ENCODE results near the gene COX7A2.

COX7A2 gene

DNA sequence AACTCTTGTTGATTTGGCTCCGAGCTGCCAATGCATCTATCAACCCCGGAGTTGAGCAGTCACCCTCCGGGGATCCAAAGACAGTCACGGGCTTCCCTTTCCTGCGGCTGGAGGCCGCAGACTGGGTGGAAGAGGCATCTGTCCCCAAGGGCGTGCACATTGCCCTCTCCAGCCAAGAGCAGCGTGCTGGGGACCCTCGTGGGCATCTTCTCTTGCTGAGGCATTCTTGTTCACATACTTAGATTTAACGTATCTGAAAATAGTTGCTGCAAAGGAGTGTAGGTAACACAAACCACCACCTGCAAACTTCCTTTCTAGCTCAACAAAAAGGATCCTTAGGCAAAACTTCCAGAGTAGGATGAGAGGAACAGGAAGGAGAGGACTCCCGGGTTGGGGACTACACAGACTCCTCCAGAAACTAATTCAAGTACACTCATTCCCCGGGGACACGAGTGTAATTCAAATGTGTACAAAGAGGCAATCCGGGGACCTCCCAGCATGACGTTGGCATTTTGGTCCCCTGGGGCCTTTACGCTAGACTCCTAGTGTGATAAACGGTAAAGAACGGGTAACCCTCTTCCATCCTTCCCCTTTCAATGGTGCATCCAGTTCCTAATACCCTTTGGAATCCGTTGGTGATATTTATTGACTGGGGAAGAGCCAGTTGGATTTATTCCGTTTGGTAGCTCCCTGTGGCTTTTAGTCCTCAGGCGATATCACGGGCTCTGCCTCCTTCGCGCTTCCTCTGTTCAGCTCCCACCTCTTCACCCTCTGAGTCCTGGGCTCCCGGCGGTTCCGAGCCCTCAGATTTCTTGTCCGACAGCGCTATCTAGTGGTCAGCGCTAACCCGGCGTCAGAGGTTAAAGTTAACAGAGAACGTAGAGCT lies 35.1 kb downstream of the COX7A2 start:
- TF ChIP-seq, protein P1, sequence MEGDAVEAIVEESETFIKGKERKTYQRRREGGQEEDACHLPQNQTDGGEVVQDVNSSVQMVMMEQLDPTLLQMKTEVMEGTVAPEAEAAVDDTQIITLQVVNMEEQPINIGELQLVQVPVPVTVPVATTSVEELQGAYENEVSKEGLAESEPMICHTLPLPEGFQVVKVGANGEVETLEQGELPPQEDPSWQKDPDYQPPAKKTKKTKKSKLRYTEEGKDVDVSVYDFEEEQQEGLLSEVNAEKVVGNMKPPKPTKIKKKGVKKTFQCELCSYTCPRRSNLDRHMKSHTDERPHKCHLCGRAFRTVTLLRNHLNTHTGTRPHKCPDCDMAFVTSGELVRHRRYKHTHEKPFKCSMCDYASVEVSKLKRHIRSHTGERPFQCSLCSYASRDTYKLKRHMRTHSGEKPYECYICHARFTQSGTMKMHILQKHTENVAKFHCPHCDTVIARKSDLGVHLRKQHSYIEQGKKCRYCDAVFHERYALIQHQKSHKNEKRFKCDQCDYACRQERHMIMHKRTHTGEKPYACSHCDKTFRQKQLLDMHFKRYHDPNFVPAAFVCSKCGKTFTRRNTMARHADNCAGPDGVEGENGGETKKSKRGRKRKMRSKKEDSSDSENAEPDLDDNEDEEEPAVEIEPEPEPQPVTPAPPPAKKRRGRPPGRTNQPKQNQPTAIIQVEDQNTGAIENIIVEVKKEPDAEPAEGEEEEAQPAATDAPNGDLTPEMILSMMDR (IDR thresholded peaks at IDR 0.05), result peak; percentile 76

DNA sequence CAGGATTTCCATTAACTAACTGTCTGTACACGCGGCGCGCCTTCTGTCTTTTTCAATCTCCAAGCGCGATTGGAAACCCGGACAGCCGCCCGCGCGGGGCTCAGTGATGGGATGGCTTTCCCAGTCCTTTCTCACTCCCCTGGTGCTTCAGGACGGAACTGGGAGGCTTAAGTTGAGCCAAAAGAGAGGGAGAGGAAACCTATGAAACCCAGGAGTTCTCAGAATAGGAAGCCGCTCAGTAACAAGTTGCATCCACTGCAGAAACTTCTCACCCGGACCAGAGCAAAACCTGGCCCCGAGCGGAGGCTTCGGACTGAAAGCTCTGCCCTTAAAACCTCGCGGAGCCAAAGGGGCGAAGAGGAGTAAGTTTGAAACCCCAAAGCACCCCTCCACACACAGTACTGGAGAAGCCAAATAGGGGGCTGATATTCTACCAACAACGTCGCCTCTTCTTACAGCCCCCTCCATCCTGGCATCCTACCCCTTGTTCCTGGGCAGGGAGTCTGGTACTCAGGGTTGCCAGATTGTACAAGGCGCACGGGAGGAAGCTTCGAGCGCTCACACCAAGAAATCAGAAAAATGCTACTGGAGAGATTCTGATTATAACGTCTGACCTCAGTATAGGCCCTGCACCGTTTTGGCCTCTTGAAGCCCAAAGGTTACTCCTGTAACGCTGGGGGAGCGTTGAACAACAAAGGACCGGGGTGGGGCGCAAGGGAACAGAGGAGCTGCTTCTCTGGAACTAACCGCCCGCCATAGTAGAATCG lies 36.8 kb downstream of the COX7A2 start:
- TF ChIP-seq, protein P1 (IDR thresholded peaks at IDR 0.05), result no peak

DNA sequence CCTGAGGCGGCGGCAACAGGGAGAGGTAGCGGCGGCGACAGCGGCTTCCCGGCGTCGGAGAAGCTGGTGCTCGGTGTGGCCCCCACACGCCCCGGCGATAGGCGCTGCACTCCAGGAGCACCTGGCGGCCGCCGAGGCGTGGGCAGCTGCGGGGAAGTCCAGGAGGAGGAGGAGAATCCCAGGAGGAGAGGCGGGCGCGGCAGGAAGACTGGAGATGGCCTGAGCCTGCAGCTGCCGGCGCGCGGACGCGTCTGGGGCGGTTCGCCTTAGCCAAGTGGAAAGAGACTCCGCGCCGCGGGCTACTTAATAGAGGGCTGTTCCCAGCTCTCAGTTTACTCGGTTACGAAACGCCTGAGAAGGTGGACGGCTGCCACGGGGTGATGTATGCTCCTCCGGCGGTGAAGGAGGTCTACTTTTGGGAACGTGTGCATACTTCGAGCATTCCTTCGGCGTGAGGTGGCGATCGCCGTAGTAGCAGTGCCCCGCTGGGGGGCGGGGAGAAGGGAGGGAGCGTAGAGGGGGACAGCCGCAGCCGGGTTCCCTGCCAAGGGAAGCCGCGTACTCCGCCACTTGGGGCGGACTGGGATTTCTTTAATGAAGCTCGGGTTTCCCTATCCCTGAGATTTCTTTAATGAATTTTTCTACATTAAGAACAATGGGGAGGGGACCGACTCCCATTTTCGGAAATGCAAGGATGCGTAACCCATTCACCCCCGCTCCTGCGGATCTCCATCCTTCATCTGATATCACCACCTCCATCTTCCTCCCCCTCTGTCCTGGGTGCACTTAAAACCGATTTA lies 37.6 kb downstream of the COX7A2 start, which contains the start of gene COL12A1:
Gene COL12A1, minus strand, starts transcription at position 278 of the 800 bp plus-strand sequence. CDS start 3,261 bp downstream, outside the sequence.
- TF ChIP-seq, protein P1 (IDR thresholded peaks at IDR 0.05), result no peak

DNA sequence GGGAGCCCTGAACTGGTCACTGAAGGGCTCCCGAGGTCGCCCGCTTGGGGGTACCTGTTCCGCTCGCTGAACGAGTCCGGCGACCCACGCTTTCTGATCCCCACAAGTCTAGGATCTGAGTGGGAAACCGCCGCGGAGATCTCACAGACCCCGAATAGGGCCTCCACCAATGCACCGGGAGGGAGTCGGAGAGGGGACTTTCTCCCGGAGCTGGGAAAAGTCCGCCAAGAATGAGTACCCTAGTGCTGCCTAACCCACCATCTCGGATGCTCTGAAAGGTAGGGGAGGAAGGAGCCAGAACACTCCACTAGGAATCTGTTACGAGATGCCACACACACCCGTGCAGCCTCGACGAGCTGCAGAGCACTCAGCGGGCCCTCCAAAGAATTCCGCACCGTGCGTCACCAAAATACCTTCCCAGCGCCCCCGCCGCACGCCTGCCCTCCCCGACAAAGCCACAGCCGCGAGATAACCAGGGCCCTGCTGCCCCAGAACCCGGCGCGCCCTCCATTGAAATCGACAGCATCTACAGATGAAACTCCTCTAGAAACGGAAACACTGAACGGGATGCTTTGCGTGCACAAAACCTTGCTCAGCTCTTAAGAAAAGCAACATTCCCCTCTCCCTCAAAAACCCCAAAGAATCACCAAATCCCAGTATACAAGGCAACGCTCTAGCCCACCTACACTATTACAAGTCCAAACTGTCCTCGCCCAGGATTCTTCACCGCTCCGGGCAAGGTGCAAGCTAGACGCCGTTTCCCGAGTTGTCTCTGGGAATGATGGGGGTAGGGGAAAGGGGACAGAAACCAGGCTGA lies 38.4 kb downstream of the COX7A2 start:
- TF ChIP-seq, protein P1 (IDR thresholded peaks at IDR 0.05), result no peak

DNA sequence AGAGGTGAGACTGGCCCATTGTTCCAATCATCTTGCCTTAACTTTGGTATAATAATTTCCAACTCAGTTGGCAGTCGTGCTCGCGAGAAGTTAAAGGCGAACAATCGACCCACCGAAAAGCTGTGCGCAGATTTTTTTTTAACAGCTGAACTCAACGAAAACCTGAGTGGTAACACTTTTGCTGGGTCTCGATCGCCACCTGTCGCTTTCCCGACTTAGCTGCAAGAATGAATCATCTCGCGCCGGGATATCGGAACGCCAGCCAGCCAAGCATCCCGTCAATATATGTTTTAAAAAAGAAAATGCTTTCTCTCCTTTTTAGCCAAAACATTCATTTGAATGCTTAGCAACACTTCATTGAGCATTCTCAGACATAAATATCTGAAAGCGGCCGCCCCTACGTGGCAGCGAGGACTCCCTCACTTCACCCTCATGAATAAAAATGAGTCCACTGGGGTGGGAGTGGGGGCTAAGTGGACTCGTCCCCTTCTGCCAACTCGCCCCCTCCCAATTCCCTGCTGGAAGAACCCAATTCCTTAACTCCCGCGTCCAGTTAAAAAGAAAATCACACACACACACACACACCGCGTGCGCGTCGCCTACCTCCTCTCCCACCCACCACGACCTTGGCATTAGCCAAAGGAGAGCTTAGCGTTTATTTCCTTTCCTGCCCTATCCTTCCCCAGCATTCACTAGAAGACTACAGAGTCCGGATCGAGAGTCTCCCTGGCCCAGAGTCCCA lies 39.2 kb downstream of the COX7A2 start:
- TF ChIP-seq, protein P1 (IDR thresholded peaks at IDR 0.05), result peak; percentile 72

DNA sequence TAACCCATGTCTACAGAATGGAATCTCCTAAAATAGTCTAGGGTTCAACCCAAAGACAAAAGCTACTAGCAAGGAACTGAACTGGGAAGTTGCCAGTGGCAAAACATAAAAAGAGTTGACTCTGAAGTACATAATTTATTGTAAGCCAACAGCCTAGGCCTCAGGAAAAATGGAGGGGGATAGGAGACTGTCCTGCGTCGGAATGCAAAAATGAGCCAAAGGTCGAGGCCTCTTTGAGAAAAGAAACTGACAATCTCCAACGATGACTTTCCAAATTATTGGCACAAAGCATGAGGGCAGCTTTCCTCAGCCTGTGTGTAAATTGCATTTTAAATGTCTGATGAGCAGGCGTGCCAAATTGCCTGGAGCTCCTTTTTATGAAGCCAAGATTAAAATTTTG lies 39.9 kb downstream of the COX7A2 start:
- TF ChIP-seq, protein P1 (IDR thresholded peaks at IDR 0.05), result no peak

Measured in LNCAP (cell line).